Activated CD4-positive, alpha-beta T cell treated with anti-CD3 and anti-CD28 coated beads for 4 hours (primary cell): ENCODE results near the gene AMELX.

ENCODE experiments used
- DNase-seq, 2 donors: peaks; one replicate each; pipeline ENCODE4 v3.0.0-alpha.2; 2020

Gene AMELX

GRCh38 chrX:11311706-11312105 lies 18.5 kb downstream of the AMELX start:
- DNase-seq = no peak

- no peak for DNase-seq
These were observed 26.8 kb downstream of the AMELX start for GRCh38 chrX:11319806-11320520.

GRCh38 chrX:11321986-11322385 lies 28.8 kb downstream of the AMELX start:
- no peak for DNase-seq

- DNase-seq = no peak
These were observed 34.9 kb downstream of the AMELX start for GRCh38 chrX:11328134-11328533.

DNA sequence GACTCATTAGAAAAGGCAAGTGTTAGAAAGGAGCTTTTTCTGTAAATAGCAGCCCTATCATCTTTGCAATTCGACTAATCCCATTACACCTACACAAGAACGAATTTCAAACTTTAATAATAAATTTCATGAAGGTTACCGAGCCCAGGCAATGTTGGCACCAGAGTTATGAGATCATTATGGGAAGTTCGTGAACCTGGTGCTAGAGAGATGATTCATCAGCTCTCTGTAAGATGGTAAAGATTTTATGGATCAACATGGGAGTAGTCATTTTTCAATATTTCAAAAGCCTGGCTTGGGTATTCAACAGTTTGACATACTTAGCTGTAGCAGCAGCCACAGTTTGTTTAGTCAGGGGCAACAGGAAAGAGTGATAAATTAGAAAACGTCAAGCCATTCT lies 35.8 kb downstream of the AMELX start:
- no peak for DNase-seq

- no peak for DNase-seq
These were observed 38.6 kb downstream of the AMELX start for GRCh38 chrX:11331788-11332187.

GRCh38 chrX:11334165-11334564 lies 41.0 kb downstream of the AMELX start:
- DNase-seq = no peak

GRCh38 chrX:11336201-11336600 lies 43.0 kb downstream of the AMELX start:
- DNase-seq = no peak

DNA sequence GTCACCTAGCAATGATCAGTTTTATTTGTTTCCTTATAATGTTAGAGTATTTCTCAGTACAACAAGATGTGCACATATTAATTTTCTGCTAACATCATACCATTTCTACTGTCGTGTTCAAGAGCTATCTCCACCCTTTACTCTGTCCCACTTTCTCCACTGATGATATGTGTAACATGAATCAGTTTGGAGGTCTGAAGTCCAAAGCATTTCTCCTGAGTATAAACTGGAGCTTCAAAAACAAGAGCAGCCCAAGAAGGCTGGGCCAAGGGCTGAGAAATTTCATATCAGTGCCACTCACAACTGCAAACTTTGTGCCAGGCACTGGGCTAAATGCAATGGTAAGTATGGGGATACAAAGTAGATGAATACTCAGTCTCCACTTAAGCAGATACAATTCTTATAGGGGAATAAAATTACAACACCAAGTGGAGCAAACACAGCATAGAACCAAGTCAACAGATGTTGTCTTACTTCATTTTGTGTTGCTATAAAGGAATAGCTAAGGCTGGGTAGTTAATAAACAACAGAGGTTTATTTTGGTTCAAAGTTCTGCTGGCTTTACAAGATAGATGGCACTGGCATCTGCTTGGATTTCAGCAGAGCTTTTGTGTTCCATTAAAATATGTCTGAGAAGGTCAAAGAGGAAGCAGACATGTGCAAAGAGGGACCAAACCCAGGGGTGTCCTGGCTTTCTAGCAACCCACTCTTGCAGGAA lies 44.2 kb downstream of the AMELX start:
- DNase-seq = no peak

DNA sequence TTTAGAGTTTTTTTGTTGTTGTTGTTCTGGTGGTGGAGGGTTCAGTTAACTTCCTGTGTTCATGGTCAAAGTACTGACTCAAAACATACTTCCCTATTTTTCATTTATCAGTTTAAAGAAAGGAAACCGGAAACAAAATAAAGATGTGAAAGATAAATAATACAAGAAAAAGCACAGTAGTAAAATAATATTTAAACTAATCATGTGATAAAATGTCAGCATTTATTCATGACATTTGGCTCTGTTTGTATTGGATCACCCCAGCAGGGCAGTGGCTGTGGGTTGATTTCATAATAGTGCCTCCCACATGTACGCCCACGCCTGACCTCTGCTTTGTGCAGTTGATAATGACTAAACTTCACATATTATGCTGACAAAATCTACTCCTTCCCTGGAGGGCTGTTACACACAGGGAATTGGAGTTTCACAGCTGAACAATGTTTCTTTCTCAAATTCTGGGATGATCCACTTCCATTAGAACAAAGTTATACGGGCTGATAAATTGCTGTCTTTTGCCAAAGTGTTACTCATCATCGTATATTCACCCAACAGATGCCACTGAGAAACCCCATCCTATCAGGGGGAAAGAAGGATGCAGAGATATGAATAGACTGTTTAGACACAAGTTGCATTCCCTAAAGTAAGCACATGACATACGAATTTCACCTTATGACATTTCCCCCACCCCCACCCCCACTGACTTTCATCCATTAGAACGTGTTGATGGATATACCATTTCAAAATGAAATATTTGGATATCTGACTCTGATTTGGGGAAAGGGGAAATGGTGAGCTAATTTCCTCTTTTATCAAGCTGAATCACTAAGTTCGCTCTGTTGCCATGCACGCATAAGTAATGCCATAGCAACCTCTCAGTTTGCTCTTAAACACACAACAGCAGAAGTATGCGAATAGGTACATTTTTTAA lies 48.3 kb downstream of the AMELX start:
- peak; percentile 8 for DNase-seq

GRCh38 chrX:11342673-11343072 lies 49.5 kb downstream of the AMELX start:
- no peak for DNase-seq

DNA sequence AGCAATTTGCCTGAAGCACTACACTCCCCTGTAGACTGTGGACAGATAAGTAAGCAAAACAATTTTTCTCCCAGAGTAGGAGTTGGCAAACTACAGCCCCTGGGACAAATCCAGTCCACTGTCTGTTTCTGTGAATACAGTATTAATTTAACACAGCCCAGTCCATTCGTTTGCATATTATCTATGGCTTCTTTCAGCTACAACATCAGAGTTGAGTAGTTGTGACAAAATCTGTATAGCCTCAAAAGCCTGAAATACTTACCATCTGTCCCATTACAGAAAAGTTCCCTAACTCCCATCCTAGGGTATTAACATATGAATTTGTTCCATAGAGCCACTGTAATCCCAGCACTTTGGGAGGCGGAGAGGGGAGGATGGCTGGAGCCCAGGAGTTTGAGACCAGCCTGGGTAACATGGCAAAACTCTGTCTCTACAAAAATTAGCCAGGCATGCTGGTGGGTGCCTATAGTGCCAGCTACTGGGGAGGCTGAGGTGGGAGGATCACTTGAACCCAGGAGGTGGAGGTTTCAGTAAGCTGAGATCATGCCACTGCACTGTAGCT lies 53.0 kb downstream of the AMELX start:
- DNase-seq = no peak

GRCh38 chrX:11347300-11347699 lies 54.1 kb downstream of the AMELX start:
- no peak for DNase-seq

DNA sequence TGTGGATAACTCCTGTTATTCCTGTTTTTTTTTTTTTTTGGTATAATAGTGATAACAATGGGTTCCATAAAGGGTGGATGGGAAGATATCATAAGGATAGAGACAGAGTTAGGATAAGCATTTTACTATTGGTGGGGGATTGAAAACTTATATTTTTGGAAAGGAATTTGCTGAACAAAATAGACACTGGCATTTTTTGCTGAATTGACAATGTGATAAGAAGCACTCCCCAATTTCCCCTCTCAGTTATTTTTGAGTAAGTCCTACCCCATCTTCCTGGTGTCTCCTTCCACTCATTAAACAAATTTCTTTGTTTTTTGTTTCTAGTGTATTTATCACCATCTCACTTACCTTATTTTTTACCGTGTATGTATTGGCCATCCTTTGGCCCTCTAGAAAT lies 55.8 kb downstream of the AMELX start:
- DNase-seq = no peak

DNA sequence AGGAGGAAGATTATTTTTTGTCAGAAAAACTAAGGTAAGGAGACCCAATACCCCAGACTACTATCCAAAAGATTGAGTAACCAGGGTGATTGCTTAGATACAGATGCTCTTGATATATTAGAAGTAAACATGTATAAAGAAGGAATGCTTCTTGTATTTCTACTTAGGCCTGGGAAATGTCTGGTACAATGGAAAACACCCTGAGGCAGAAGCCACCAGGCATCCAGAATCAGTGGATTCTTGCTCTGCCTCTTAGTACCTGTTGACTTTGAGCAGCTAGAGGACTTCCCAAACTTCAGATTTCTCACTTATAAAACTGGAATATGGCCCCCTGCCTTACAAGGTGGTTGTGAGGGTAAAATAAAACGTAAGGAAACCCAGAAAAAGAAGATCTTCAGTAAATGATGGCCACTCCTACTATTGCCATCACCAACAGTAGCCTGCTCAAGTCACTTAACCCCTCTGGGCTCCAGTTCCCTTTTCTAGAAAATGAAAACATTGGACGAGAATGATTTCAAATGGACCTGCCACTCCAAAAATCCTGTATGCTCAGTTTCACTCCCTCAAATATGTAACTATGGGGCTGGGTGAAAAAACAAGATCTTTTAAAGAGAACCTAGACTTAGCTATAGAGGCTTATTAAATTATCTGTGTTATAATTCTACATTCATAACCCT lies 56.6 kb downstream of the AMELX start:
- DNase-seq = no peak
